Fibroblast of the conjunctiva (primary cell): ENCODE measurements around the gene GRIN2C.
"Not testable (repeated sequence)": the region's sequence is repeated elsewhere in the genome, so short reads cannot be mapped to it uniquely, and the experiment has no call there.

Experiments
- DNase-seq: peaks from one replicate; pipeline ENCODE4 v3.0.0-alpha.2; 2010; ENCODE audit warnings: low read depth

Gene GRIN2C

GRCh38 chr17:74859459-74860228 lies at the start of gene GRIN2C:
Gene GRIN2C (minus strand): TSS chr17:74859885. CDS start chr17:74855092, 4,793 bp downstream.
- DNase-seq: no peak

- DNase-seq: not testable (repeated sequence)
Observed at GRCh38 chr17:74909097-74909496, 49.4 kb upstream of the GRIN2C start.

GRCh38 chr17:74907012-74907411 lies 47.3 kb upstream of the GRIN2C start:
- no peak for DNase-seq

GRCh38 chr17:74906214-74906793 lies 46.6 kb upstream of the GRIN2C start:
- not testable (repeated sequence) for DNase-seq

- DNase-seq: no peak
Observed at GRCh38 chr17:74904687-74905409, 45.2 kb upstream of the GRIN2C start.

GRCh38 chr17:74903671-74904070 lies 44.0 kb upstream of the GRIN2C start:
- no peak for DNase-seq

GRCh38 chr17:74903034-74903433 lies 43.3 kb upstream of the GRIN2C start:
- no peak for DNase-seq

GRCh38 chr17:74901353-74902135 lies 41.9 kb upstream of the GRIN2C start:
- DNase-seq: no peak

- DNase-seq: no peak
Observed at GRCh38 chr17:74900208-74900607, 40.5 kb upstream of the GRIN2C start.

- DNase-seq: no peak
Observed at GRCh38 chr17:74898376-74898946, 38.8 kb upstream of the GRIN2C start.

GRCh38 chr17:74893936-74894671 lies 34.4 kb upstream of the GRIN2C start:
- no peak for DNase-seq

- DNase-seq: no peak
Observed at GRCh38 chr17:74892974-74893911, 33.6 kb upstream of the GRIN2C start, which contains the start of gene FADS6. Gene FADS6 (minus strand): TSS chr17:74893633. CDS start chr17:74893595, 38 bp downstream.

- DNase-seq: no peak
Observed at GRCh38 chr17:74892013-74892841, 32.5 kb upstream of the GRIN2C start.

GRCh38 chr17:74890554-74890953 lies 30.9 kb upstream of the GRIN2C start:
- DNase-seq: no peak

GRCh38 chr17:74888469-74888868 lies 28.8 kb upstream of the GRIN2C start:
- DNase-seq: no peak

GRCh38 chr17:74883241-74883745 lies 23.6 kb upstream of the GRIN2C start:
- DNase-seq: no peak

- DNase-seq: no peak
Observed at GRCh38 chr17:74882517-74883240, 23.0 kb upstream of the GRIN2C start.

- no peak for DNase-seq
Observed at GRCh38 chr17:74881073-74881472, 21.4 kb upstream of the GRIN2C start.
